ENCODE results near the gene ALKBH2. TPM values are rescaled to one million over a fixed set of nuclear protein-coding genes. Genes with fewer than 3 reads are reported as not detected.
"Not testable (repeated sequence)": the region's sequence is repeated elsewhere in the genome, so short reads cannot be mapped to it uniquely, and the experiment has no call there.

The ALKBH2 gene
- total and polyA plus RNA-seq, 5 experiments from 2014 or later = 11.5 to 23.2 (median 20.8) TPM

DNA sequence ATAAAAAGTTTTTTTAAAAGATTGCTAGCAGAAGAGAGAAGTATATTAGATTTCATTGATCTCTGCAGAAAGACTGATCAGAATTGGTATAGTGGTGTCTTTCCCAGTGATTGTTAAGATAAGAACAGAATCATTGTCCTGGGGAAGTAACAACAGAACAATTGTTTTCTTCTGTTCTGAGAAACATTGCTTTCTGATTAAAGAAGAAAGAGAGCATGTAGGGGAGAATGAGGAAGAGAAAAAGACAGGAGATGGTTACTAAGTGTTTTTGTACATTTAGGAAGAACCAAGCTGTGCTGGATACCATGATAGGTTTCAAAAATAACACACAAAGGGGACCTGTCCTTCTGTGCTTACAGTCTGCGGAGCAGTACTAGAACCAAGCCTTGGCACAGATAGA, 35.9 kb downstream of the ALKBH2 start:
- Mint-ChIP-seq H3K4me1 (peaks cover 4 to 22% (median 11%) of the 10 kb centered on the region in 4 donors), H3K36me3 (peaks cover 0 to 41% (median 8%) of the 10 kb centered on the region in 3 donors), H3K27ac (no peak overlapping the region), H3K9me3 (no peaks in the 10 kb centered on the region), H3K4me3 (no peak overlapping the region), H3K27me3 (no peaks in the 10 kb centered on the region)
- DNase-seq (no peak), ATAC-seq (no peak)
- POLR2A ChIA-PET = no interaction called here

GRCh38 chr12:109056891-109057290, 36.4 kb downstream of the ALKBH2 start:
- Mint-ChIP-seq H3K36me3 (peaks cover 0 to 41% (median 10%) of the 10 kb centered on the region in 3 donors), H3K27ac (no peak overlapping the region), H3K27me3 (no peaks in the 10 kb centered on the region), H3K9me3 (no peaks in the 10 kb centered on the region), H3K4me3 (no peak overlapping the region), H3K4me1 (peaks cover 7 to 27% (median 15%) of the 10 kb centered on the region in 4 donors)
- POLR2A ChIA-PET = no interaction called here
- DNase-seq (no peak), ATAC-seq (no peak)

GRCh38 chr12:109054520-109054919, 38.8 kb downstream of the ALKBH2 start:
- peaks cover 0 to 28% (median 11%) of the 10 kb centered on the region in 3 donors for H3K36me3 Mint-ChIP-seq
- H3K9me3 Mint-ChIP-seq = no peaks in the 10 kb centered on the region
- H3K4me3 Mint-ChIP-seq = peak overlapping the region in 1 of 10 donors; percentile 93
- POLR2A ChIA-PET = interaction anchor here (0.6 to 0.9 kb wide), 3 partner anchors 197 to 1141 kb away, joined by 3 to 5 read pairs (median 4); partner anchors contain the start of gene SSH1
- H3K27me3 Mint-ChIP-seq = no peaks in the 10 kb centered on the region
- DNase-seq (no peak), ATAC-seq (no peak)
- H3K4me1 Mint-ChIP-seq = peaks cover 7 to 28% (median 19%) of the 10 kb centered on the region in 4 donors
- H3K27ac Mint-ChIP-seq = peak overlapping the region in 8 of 10 donors; percentile 93 to 99 (median 96)

DNA sequence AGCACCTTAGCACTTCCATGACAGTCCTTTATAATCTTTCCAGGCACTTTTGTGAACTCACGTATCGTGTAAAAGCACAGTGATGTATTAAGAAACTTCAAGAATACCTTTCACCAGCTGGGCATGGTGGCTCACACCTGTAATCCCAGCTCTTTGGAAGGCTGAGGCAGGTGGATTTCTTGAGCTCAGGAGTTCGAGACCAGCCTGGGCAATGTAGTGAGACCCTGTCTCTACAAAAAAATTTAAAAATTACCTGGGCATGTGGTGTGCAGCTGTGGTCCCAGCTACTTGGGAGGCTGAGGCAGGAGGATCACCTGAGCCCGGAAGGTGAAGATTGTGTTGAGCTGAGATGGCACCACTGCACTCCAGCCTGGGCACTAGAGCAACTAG, 39.2 kb downstream of the ALKBH2 start:
- POLR2A ChIA-PET = interaction anchor here (0.6 to 1.5 kb wide), 5 partner anchors 9 to 492 kb away, joined by 3 to 5 read pairs (median 3); partner anchors contain the start of genes ISCU and SSH1
- ATAC-seq = peak; percentile 5 to 19
- H3K4me1 Mint-ChIP-seq = peaks cover 7 to 28% (median 19%) of the 10 kb centered on the region in 4 donors
- peak overlapping the region; percentile 93 to 99 (median 96) for H3K27ac Mint-ChIP-seq
- not testable (repeated sequence) for H3K27me3 Mint-ChIP-seq, DNase-seq, H3K9me3 Mint-ChIP-seq
- H3K36me3 Mint-ChIP-seq = peaks cover 0 to 27% (median 11%) of the 10 kb centered on the region in 3 donors
- H3K4me3 Mint-ChIP-seq = peak overlapping the region; percentile 92 to 98 (median 96)

DNA sequence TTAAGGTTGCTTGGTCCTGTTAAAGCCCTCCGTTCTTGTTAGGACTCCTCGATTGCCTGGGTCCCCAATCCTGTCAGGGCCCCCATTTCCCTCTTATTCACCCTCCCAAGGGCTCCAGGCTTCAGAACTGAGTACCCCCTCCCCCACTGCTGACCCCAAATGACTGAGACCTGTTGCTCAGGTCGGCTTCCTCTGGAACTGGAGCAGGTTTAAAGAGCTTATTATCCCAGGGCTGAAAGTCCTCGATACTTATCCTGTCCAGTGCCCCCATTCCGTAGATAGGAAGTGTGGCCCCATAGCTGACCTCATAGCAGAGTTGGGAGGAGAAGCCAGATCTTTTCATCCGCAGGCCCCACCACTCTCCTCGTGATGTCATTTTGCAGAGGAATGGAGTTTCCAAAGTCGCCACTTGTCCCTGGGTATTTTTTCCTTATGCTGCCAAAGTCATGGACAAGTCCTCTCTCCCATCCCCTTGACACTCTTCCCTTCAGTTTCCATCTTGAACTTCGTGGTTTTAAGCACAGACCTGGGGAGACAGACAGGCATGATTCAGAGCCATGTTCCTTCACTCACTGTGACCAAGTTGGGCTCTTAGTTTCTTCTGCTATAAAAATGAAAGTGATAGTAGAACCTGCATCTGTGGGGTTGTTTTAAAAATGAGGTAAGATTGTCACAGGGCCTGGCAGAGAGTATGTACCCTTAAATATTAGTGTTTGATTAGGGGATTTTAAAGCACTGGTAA, 39.7 kb downstream of the ALKBH2 start:
- H3K36me3 Mint-ChIP-seq = peaks cover 0 to 23% (median 9%) of the 10 kb centered on the region in 3 donors
- peak; percentile 63 to 67 for ATAC-seq
- H3K27ac Mint-ChIP-seq = peak overlapping the region; percentile 93 to 99 (median 96)
- DNase-seq = peak in 6 of 10 donors; percentile 7 to 52 (median 26)
- H3K9me3 Mint-ChIP-seq = no peaks in the 10 kb centered on the region
- H3K27me3 Mint-ChIP-seq = no peaks in the 10 kb centered on the region
- peaks cover 7 to 28% (median 20%) of the 10 kb centered on the region in 4 donors for H3K4me1 Mint-ChIP-seq
- H3K4me3 Mint-ChIP-seq = peak overlapping the region; percentile 92 to 98 (median 96)
- POLR2A ChIA-PET = interaction anchor here (0.9 to 1.5 kb wide), 3 partner anchors 8 to 491 kb away, joined by 3 to 4 read pairs (median 3); partner anchors contain the start of gene ISCU

GRCh38 chr12:109052414-109053323, 40.6 kb downstream of the ALKBH2 start, which contains the start of gene USP30:
USP30 (plus strand) TSS chr12:109052576; CDS start chr12:109052679, 103 bp downstream.
- Mint-ChIP-seq H3K36me3 (peaks cover 0 to 14% (median 3%) of the 10 kb centered on the region in 3 donors), H3K27me3 (no peaks in the 10 kb centered on the region), H3K27ac (peak within 1 kb of the TSS; percentile 93 to 99 (median 96)), H3K4me1 (peaks cover 7 to 28% (median 20%) of the 10 kb centered on the region in 4 donors), H3K4me3 (peak within 1 kb of the TSS; percentile 92 to 98 (median 96)), H3K9me3 (no peaks in the 10 kb centered on the region)
- DNase-seq = peak; percentile 69 to 92 (median 82)
- ATAC-seq = peak; percentile 73 to 80
- POLR2A ChIA-PET = interaction anchor here (0.7 to 1.5 kb wide), 9 partner anchors 32 to 521 kb away, joined by 3 to 8 read pairs (median 3); partner anchors contain the start of genes ALKBH2, ISCU, MMAB and MVK

DNA sequence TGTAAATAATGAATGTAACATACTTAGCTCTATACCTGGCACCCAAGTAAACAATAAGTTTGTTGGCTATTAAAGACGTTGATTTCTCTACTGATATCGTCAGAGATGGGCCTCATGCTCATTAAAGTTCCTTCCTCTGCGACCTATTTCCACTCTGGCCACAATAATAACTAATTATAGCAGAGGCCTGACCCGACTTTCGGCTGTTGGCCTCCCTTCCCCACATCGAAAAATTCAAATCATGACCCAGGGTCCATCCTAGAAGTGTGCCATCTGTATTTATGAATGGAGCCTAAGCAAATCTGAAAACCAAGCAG, 41.2 kb downstream of the ALKBH2 start:
- peaks cover 0 to 8% (median 3%) of the 10 kb centered on the region in 3 donors for H3K36me3 Mint-ChIP-seq
- H3K9me3 Mint-ChIP-seq = no peaks in the 10 kb centered on the region
- ATAC-seq (no peak), DNase-seq (no peak)
- peaks cover 7 to 28% (median 20%) of the 10 kb centered on the region in 4 donors for H3K4me1 Mint-ChIP-seq
- peak overlapping the region; percentile 92 to 98 (median 96) for H3K4me3 Mint-ChIP-seq
- POLR2A ChIA-PET = interaction anchor here (0.7 to 1.4 kb wide), 7 partner anchors 33 to 521 kb away, joined by 3 to 8 read pairs (median 3); partner anchors contain the start of genes ALKBH2, MMAB, MVK and SART3
- no peaks in the 10 kb centered on the region for H3K27me3 Mint-ChIP-seq
- H3K27ac Mint-ChIP-seq = peak overlapping the region; percentile 92 to 99 (median 96)

- POLR2A ChIA-PET, H3K27me3 Mint-ChIP-seq, H3K36me3 Mint-ChIP-seq, H3K9me3 Mint-ChIP-seq, H3K4me3 Mint-ChIP-seq, ATAC-seq, DNase-seq: not testable (repeated sequence)
- Mint-ChIP-seq H3K4me1 (peaks cover 7 to 22% (median 20%) of the 10 kb centered on the region in 4 donors), H3K27ac (peak overlapping the region in 1 of 10 donors; percentile 74)
These were observed 43.5 kb downstream of the ALKBH2 start for GRCh38 chr12:109049794-109050193.

DNA sequence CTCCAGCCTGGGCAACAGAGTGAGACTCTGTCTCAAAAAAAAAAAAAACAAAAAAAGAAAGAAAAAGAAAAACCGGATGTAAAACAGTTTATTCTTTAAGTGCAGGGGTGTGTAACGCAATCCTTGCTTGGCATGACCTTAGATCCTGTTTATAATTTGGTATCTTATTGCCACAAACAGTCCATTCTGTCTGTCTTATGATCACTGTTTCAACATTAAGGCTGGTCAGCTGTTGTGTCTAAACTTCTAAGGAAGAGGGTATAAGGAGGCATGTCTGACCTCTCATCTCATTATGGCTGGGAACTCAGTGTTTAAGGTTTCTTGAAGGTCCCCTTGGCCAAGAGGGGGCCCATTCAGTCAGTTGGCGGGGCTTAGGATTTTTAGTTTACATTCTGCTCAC, 44.6 kb downstream of the ALKBH2 start:
- H3K4me3 Mint-ChIP-seq, ATAC-seq, POLR2A ChIA-PET, H3K36me3 Mint-ChIP-seq, H3K27me3 Mint-ChIP-seq, DNase-seq, H3K9me3 Mint-ChIP-seq: not testable (repeated sequence)
- Mint-ChIP-seq H3K27ac (peak overlapping the region in 2 of 10 donors; percentile 32 to 47), H3K4me1 (peaks cover 6 to 16% (median 12%) of the 10 kb centered on the region in 4 donors)

GRCh38 chr12:109047081-109047805, 46.0 kb downstream of the ALKBH2 start:
- Mint-ChIP-seq H3K27ac (no peak overlapping the region), H3K27me3 (peaks cover 0 to 14% (median 1%) of the 10 kb centered on the region in 5 donors), H3K4me3 (no peak overlapping the region), H3K9me3 (no peaks in the 10 kb centered on the region), H3K4me1 (peaks cover 3 to 11% (median 5%) of the 10 kb centered on the region in 4 donors), H3K36me3 (peaks cover 0 to 3% (median 1%) of the 10 kb centered on the region in 3 donors)
- ATAC-seq (no peak), DNase-seq (no peak)
- POLR2A ChIA-PET = interaction anchor here (0.7 kb wide), 2 partner anchors 456 to 485 kb away, joined by 3 to 4 read pairs; partner anchors contain the start of gene ISCU

DNA sequence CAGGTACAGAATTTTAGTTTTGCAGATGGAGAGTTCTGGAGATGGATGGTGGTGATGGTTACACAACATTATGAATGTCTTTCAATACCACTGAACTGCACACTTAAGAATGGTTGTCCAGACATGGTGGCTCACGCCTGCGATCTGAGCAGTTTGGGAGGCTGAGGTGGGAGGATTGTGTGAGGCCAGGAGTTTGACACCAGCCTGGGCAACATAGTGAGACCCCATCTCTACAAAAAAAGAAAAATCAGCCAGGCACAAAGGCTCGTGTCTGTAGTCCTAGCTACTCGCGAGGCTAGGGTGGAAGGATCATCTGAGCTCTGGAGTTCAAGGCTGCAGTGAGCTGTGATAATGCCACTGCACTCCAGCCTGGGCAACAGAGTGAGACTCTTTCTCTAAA, 49.0 kb downstream of the ALKBH2 start:
- H3K4me3 Mint-ChIP-seq = no peak overlapping the region
- H3K36me3 Mint-ChIP-seq = peaks cover 0 to 3% (median 0%) of the 10 kb centered on the region in 3 donors
- peaks cover 0 to 22% (median 6%) of the 10 kb centered on the region in 5 donors for H3K27me3 Mint-ChIP-seq
- H3K9me3 Mint-ChIP-seq = peaks cover 0 to 9% (median 0%) of the 10 kb centered on the region in 9 donors
- DNase-seq (no peak), ATAC-seq (no peak)
- H3K4me1 Mint-ChIP-seq = peaks cover 0 to 2% (median 0%) of the 10 kb centered on the region in 4 donors
- no peak overlapping the region for H3K27ac Mint-ChIP-seq
- POLR2A ChIA-PET = no interaction called here

Measured in naive thymus-derived CD8-positive, alpha-beta T cell (primary cell).